Effector memory CD8-positive, alpha-beta T cell (primary cell): ENCODE data around the gene ARPC4.
A peak's percentile ranks its signal among the peaks of the same experiment; 100 is the strongest.

Experiments used
- ATAC-seq: fragments of 150-1000 bp; cut with Tn5 transposase; replicated peaks from 2 replicates; pipeline ENCODE4 v1.10.0; 2021; ENCODE audit warnings: mild to moderate bottlenecking, moderate library complexity
- DNase-seq, 3 experiments: peaks; one replicate each; pipeline ENCODE4 v3.0.0; 2021
- H3K27ac Mint-ChIP-seq, 2 donors: one replicate each; pipeline ENCODE4 v1.8.0; 2022; ENCODE audit warnings: mild to moderate bottlenecking in 2 of 2, mixed read lengths in 2 of 2, moderate library complexity in 2 of 2
- H3K27me3 Mint-ChIP-seq, 2 donors: one replicate each; pipeline ENCODE4 v1.8.0; 2022; ENCODE audit warnings: mixed read lengths in 2 of 2
- H3K36me3 Mint-ChIP-seq: one replicate; pipeline ENCODE4 v1.8.0; 2022; ENCODE audit warnings: mild to moderate bottlenecking, moderate library complexity, mixed read lengths; ENCODE audit not compliant: insufficient read depth
- H3K4me1 Mint-ChIP-seq, 2 donors: one replicate each; pipeline ENCODE4 v1.8.0; 2022; ENCODE audit warnings: low read depth in 2 of 2, mixed read lengths in 2 of 2
- H3K4me3 Mint-ChIP-seq, 2 donors: one replicate each; pipeline ENCODE4 v1.8.0; 2022; ENCODE audit warnings: mild to moderate bottlenecking in 2 of 2, mixed read lengths in 2 of 2, moderate library complexity in 2 of 2
- H3K9me3 Mint-ChIP-seq, 2 donors: one replicate each; pipeline ENCODE4 v1.8.0; 2022; ENCODE audit warnings: mixed read lengths in 2 of 2

ARPC4 gene

DNA sequence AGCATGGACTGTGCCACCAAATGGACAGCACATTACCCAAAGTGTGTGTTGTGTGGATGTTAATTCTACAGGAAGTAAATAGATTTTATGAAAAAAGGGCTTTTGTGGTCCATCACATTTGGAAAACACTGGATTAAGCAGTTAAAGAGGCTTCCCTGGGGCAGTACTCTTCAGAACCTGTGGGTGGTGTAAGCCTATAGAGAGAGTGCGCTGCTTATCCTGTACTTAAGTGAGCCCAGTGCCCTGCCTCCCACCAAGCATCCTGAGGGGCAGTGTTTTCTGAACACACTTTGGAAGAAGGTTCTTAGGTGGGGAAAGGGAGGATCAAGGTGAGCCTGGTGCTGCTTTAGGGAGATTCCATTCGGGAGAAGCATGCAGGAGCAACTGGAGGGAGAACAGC, 28.1 kb downstream of the ARPC4 start:
- Mint-ChIP-seq H3K4me1 (peaks cover 2 to 3% of the 10 kb centered on the region in 2 donors), H3K36me3 (peaks cover 6% of the 10 kb centered on the region), H3K27me3 (no peaks in the 10 kb centered on the region), H3K27ac (no peak overlapping the region), H3K9me3 (no peaks in the 10 kb centered on the region), H3K4me3 (no peak overlapping the region)
- no peak for ATAC-seq
- no peak for DNase-seq

DNA sequence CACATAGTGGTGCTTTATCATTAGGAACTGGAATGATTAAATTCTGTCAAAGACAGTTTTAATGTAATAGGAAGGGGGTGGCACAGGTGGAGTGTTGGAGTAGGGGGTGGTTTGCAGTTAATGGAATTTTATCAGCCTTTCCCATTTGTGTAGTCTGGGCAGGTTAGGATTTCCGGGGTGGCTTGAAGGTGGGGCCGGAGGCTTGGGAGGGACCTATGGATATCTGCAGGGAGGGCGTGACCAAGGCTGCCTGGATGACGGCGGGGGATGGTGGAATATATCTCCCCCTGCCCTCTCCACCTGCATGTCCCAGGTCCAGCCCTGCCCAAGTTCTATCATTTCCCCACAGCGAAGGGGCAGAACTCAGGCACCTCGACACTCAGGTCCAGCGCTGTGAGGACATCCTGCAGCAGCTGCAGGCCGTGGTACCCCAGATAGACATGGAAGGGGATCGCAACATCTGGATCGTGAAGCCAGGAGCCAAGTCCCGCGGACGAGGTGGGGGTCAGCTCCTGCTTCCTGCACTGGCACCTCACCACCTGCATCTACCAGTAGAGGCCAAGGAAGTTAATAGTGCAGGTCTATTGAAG, 32.7 kb downstream of the ARPC4 start:
- no peak overlapping the region for H3K27ac Mint-ChIP-seq
- H3K9me3 Mint-ChIP-seq: no peaks in the 10 kb centered on the region
- H3K36me3 Mint-ChIP-seq: peaks cover 18% of the 10 kb centered on the region
- no peaks in the 10 kb centered on the region for H3K27me3 Mint-ChIP-seq
- ATAC-seq: no peak
- no peak for DNase-seq
- H3K4me3 Mint-ChIP-seq: no peak overlapping the region
- peaks cover 2 to 6% of the 10 kb centered on the region in 2 donors for H3K4me1 Mint-ChIP-seq

GRCh38 chr3:9826815-9827573, 34.1 kb downstream of the ARPC4 start:
- no peak for DNase-seq
- no peaks in the 10 kb centered on the region for H3K27me3 Mint-ChIP-seq
- peak; percentile 47 for ATAC-seq
- peak overlapping the region in 1 of 2 donors; percentile 42 for H3K27ac Mint-ChIP-seq
- peaks cover 21% of the 10 kb centered on the region for H3K36me3 Mint-ChIP-seq
- peaks cover 2 to 13% of the 10 kb centered on the region in 2 donors for H3K4me1 Mint-ChIP-seq
- no peaks in the 10 kb centered on the region for H3K9me3 Mint-ChIP-seq
- H3K4me3 Mint-ChIP-seq: no peak overlapping the region

- Mint-ChIP-seq H3K36me3 (peaks cover 23% of the 10 kb centered on the region), H3K27me3 (no peaks in the 10 kb centered on the region), H3K27ac (no peak overlapping the region), H3K4me1 (peaks cover 2 to 10% of the 10 kb centered on the region in 2 donors), H3K4me3 (no peak overlapping the region), H3K9me3 (no peaks in the 10 kb centered on the region)
- DNase-seq (no peak), ATAC-seq (no peak)
Measured at GRCh38 chr3:9828801-9829755, 36.2 kb downstream of the ARPC4 start.

GRCh38 chr3:9831253-9831652, 38.4 kb downstream of the ARPC4 start:
- Mint-ChIP-seq H3K9me3 (no peaks in the 10 kb centered on the region), H3K27ac (no peak overlapping the region), H3K4me1 (peaks cover 3 to 10% of the 10 kb centered on the region in 2 donors), H3K27me3 (no peaks in the 10 kb centered on the region), H3K36me3 (peaks cover 29% of the 10 kb centered on the region), H3K4me3 (no peak overlapping the region)
- no peak for ATAC-seq
- no peak for DNase-seq

- H3K27me3 Mint-ChIP-seq: no peaks in the 10 kb centered on the region
- no peak for ATAC-seq
- H3K4me3 Mint-ChIP-seq: no peak overlapping the region
- H3K27ac Mint-ChIP-seq: no peak overlapping the region
- no peaks in the 10 kb centered on the region for H3K9me3 Mint-ChIP-seq
- no peak for DNase-seq
- H3K4me1 Mint-ChIP-seq: peaks cover 7% of the 10 kb centered on the region in 2 donors
- peaks cover 27% of the 10 kb centered on the region for H3K36me3 Mint-ChIP-seq
Measured at GRCh38 chr3:9833078-9833477, 40.2 kb downstream of the ARPC4 start.

GRCh38 chr3:9834520-9835380, 41.9 kb downstream of the ARPC4 start:
- Mint-ChIP-seq H3K36me3 (peaks cover 21% of the 10 kb centered on the region), H3K9me3 (no peaks in the 10 kb centered on the region), H3K27me3 (no peaks in the 10 kb centered on the region), H3K4me1 (peaks cover 7% of the 10 kb centered on the region in 2 donors), H3K27ac (peak overlapping the region; percentile 13 to 49), H3K4me3 (no peak overlapping the region)
- DNase-seq: no peak
- ATAC-seq: no peak

DNA sequence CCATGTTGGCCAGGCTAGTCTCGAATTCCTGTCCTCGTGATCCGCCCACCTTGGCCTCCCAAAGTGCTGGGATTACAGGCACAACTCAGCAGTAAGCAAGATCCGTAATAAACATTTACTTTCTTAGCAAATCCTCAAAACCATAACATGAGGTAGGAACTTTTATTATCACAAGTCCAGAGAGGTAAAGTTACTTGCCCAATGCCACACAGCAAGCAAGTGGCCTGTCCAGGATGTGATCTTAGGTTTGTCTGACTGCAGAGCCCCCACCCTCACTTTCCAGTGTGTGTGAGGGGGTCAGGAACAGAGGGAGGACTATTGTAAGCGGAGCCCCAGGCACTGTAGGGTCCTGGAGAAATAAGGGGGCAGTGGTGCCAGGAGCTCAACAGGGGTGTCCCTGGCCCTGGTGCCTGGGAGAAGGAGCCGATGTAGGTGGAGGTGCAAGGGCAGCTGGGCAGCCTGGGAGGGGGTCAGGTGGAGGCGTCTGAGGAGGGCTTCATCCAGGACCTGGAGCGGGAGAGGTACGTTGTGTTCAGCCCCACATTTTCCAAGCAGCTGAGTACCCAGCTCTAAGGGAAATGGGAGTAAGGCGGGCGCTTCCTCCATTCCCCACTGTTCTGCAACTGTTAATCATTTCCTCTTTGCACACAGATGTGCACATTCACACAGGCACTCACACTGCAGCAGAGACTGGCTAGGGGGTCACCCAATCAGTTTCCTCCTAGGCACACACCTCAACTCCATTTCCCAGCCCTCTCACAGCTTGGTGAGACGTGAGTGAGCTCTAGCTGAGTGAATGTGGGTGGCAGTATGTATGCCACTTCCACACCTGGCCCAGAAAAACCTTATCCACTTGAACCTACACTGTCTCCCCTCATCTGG, 45.1 kb downstream of the ARPC4 start:
- Mint-ChIP-seq H3K36me3 (peaks cover 21% of the 10 kb centered on the region), H3K27me3 (no peaks in the 10 kb centered on the region), H3K27ac (peak overlapping the region; percentile 46 to 61), H3K9me3 (no peaks in the 10 kb centered on the region), H3K4me1 (peaks cover 8 to 11% of the 10 kb centered on the region in 2 donors), H3K4me3 (no peak overlapping the region)
- no peak for DNase-seq
- no peak for ATAC-seq

GRCh38 chr3:9838856-9839255, 46.0 kb downstream of the ARPC4 start:
- no peak overlapping the region for H3K4me3 Mint-ChIP-seq
- H3K27me3 Mint-ChIP-seq: no peaks in the 10 kb centered on the region
- DNase-seq: no peak
- no peaks in the 10 kb centered on the region for H3K9me3 Mint-ChIP-seq
- ATAC-seq: no peak
- H3K36me3 Mint-ChIP-seq: peaks cover 23% of the 10 kb centered on the region
- peaks cover 17 to 18% of the 10 kb centered on the region in 2 donors for H3K4me1 Mint-ChIP-seq
- H3K27ac Mint-ChIP-seq: no peak overlapping the region

- Mint-ChIP-seq H3K27me3 (no peaks in the 10 kb centered on the region), H3K4me1 (peaks cover 19% of the 10 kb centered on the region in 2 donors), H3K9me3 (no peaks in the 10 kb centered on the region), H3K4me3 (no peak overlapping the region), H3K36me3 (peaks cover 23% of the 10 kb centered on the region), H3K27ac (peak overlapping the region in 1 of 2 donors; percentile 20)
- ATAC-seq (no peak), DNase-seq (no peak)
Measured at GRCh38 chr3:9841015-9841414, 48.1 kb downstream of the ARPC4 start.

DNA sequence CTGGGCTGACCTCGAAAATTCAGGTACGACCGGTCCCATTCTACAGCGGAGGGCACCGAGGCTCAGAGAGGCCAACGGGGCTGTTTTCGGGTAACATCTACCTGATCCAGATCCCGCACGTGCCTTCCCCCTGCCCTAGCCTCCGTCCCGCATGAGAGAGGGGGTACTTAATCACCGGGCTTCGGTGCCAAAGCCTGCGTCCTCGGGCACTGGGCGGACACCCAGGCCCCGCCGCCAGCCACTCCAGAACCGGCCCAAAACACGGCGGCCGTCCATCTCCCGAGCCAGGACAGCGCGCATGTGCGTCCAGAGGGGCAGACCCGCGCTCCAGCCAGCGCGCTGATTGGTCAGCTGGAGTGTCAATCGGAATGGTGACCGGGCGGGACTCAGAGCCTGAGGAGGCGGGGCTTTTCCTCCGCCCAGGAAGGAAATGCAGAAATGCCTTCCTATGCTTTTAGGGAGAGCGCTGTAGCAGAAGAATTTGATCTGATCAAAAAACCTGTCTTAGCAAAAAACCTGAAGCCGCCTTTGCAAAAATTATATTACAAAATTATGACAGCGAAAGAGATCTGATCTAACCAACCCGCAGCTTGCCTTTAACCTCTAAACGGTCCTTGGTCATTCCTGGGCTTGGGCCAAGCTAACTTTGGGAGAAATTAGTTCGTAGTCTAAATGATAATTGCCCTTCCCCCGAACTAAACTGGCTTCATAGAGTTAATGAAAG, 51.0 kb downstream of the ARPC4 start, which contains the start of gene RPUSD3:
TSS of gene RPUSD3 (minus strand) at position 294 of the 724 bp plus-strand sequence. CDS start at position 276, 18 bp downstream.
- H3K4me3 Mint-ChIP-seq: peak within 1 kb of the TSS; percentile 97 to 100
- peaks cover 16 to 19% of the 10 kb centered on the region in 2 donors for H3K4me1 Mint-ChIP-seq
- peak; percentile 98 for ATAC-seq
- H3K27me3 Mint-ChIP-seq: no peaks in the 10 kb centered on the region
- peak within 1 kb of the TSS; percentile 94 for H3K27ac Mint-ChIP-seq
- H3K9me3 Mint-ChIP-seq: no peaks in the 10 kb centered on the region
- DNase-seq: peak; percentile 97 to 98 (median 98)
- peaks cover 22% of the 10 kb centered on the region for H3K36me3 Mint-ChIP-seq
